PC-9 (cell line): Measurements from ENCODE around the gene CASKIN1. TPM values are rescaled to one million over a fixed set of nuclear protein-coding genes. Genes with fewer than 3 reads are reported as not detected.

Experiments used
- BruUV-seq: library from RNA; stranded (reverse); fragments of 400-500 nt; replicated peaks from 2 replicates; lab custom pipeline; 2021; lab: Mats Ljungman, UMichigan
- CTCF ChIA-PET: fragments of 300-600 bp; sonication (Branson Sonifier 250); formaldehyde crosslinking; loops from one replicate; lab custom pipeline; 2022; ENCODE audit warnings: antibody characterized with exemption; lab: Charles Lee
- POLR2A ChIA-PET: fragments of 300-600 bp; sonication (Branson Sonifier 250); formaldehyde crosslinking; loops from one replicate; lab custom pipeline; 2022; ENCODE audit warnings: antibody characterized with exemption; ENCODE audit not compliant: unreplicated experiment; lab: Charles Lee
- DNase-seq, 2 experiments: peaks; one replicate each; pipeline versions ENCODE4 v3.0.0 to v3.0.0-alpha.2; 2015 to 2022; ENCODE audit warnings: mixed read lengths in 1 of 2
- H2AFZ ChIP-seq: fragments of 200-600 bp; sonication (generic); 2 replicates; pipeline ENCODE4 v1.8.1; 2017; ENCODE audit warnings: antibody characterized with exemption
- H3F3A ChIP-seq: fragments of 200-600 bp; sonication (generic); 2 replicates; pipeline ENCODE4 v1.8.1; 2017; ENCODE audit warnings: antibody characterized with exemption, mild to moderate bottlenecking, low read depth; ENCODE audit not compliant: insufficient read depth
- H3K27ac ChIP-seq: fragments of 200-600 bp; sonication (generic); 2 replicates; pipeline ENCODE4 v1.6.1; 2016; ENCODE audit warnings: mixed run types
- H3K27me3 ChIP-seq: fragments of 200-600 bp; sonication (generic); 2 replicates; pipeline ENCODE4 v1.6.1; 2016; ENCODE audit warnings: low read depth, mixed run types; ENCODE audit not compliant: insufficient read depth
- H3K36me3 ChIP-seq: fragments of 200-600 bp; sonication (generic); 2 replicates; pipeline ENCODE4 v1.6.1; 2016; ENCODE audit warnings: low read depth, mixed run types
- H3K4me1 ChIP-seq: fragments of 200-600 bp; sonication (generic); replicated peaks from 2 replicates; pipeline ENCODE4 v1.6.1; 2016; ENCODE audit warnings: mixed run types; ENCODE audit not compliant: insufficient read depth
- H3K4me2 ChIP-seq: fragments of 200-600 bp; sonication (generic); 2 replicates; pipeline ENCODE4 v1.6.1; 2017; ENCODE audit warnings: mixed run types
- H3K4me3 ChIP-seq: fragments of 200-600 bp; sonication (generic); 2 replicates; pipeline ENCODE4 v1.6.1; 2016; ENCODE audit warnings: mixed run types
- H3K79me2 ChIP-seq: fragments of 200-600 bp; sonication (generic); 2 replicates; pipeline ENCODE4 v1.6.1; 2017; ENCODE audit warnings: low read depth, mixed run types
- H3K9me2 ChIP-seq: fragments of 200-600 bp; sonication (generic); 2 replicates; pipeline ENCODE4 v1.8.1; 2017; ENCODE audit warnings: mild to moderate bottlenecking; ENCODE audit not compliant: insufficient read depth
- H3K9me3 ChIP-seq: fragments of 200-600 bp; sonication (generic); 2 replicates; pipeline ENCODE4 v1.8.1; 2016; ENCODE audit warnings: low read depth; ENCODE audit not compliant: insufficient read depth
- H4K20me1 ChIP-seq: fragments of 200-600 bp; sonication (generic); 2 replicates; pipeline ENCODE4 v1.8.1; 2017; ENCODE audit not compliant: insufficient read depth
- CTCF ChIP-seq: fragments of 200-600 bp; sonication (generic); conservative IDR thresholded peaks from 2 replicates; pipeline ENCODE4 v1.6.1; 2017; ENCODE audit warnings: mixed run types, antibody characterized with exemption, mild to moderate bottlenecking, moderate library complexity
- EZH2 ChIP-seq: fragments of 200-600 bp; sonication (generic); IDR thresholded peaks from 2 replicates; pipeline ENCODE4 v1.8.0; 2017; ENCODE audit warnings: antibody characterized with exemption, low read depth
- intact Hi-C: fragments of 100-400 bp; cut with micrococcal nuclease; formaldehyde crosslinking; loops from one replicate; pipeline ENCODE4 v1.10.0; 2022; ENCODE audit not compliant: unreplicated experiment
- total RNA-seq: library from RNA; stranded (reverse); gene quantifications from 2 replicates; pipeline ENCODE4 v1.2.3, GENCODE V29; 2021

CASKIN1 gene
- total RNA-seq, 1 experiment from 2014 or later = 2.1 TPM

GRCh38 chr16:2165861-2166260 is 30.5 kb downstream of the CASKIN1 start:
- Histone ChIP-seq H4K20me1 (peaks cover 48% of the 10 kb centered on the region), H3K36me3 (0 out of 2 replicates have a peak, but pooled peaks cover 9% of the 10 kb centered on the region), H3K4me3 (no peak overlapping the region), H3K9me2 (no peaks in the 10 kb centered on the region), H3K9me3 (no peaks in the 10 kb centered on the region), H3K4me1 (peaks cover 41% of the 10 kb centered on the region), H2AFZ (no peak overlapping the region), H3K79me2 (peaks cover 49% of the 10 kb centered on the region), H3K4me2 (no peak overlapping the region), H3K27ac (no peak overlapping the region), H3K27me3 (no peaks in the 10 kb centered on the region), H3F3A (peaks cover 36% of the 10 kb centered on the region)
- ChIA-PET CTCF (no interaction called here), POLR2A (no interaction called here)
- TF ChIP-seq EZH2 = no peak
- no peak for TF ChIP-seq CTCF
- BruUV-seq = no TSS peak
- no peak for DNase-seq
- intact Hi-C loops = no loop called here

- H3K4me2 ChIP-seq = peak overlapping the region; percentile 66
- TF ChIP-seq CTCF (no peak), EZH2 (no peak)
- H3K4me3 ChIP-seq = peak overlapping the region; percentile 33; the same call in 1 of the 2 replicates
- H3K79me2 ChIP-seq = peaks cover 71% of the 10 kb centered on the region
- peak overlapping the region; percentile 74 for H3K27ac ChIP-seq
- peaks cover 36% of the 10 kb centered on the region for H3F3A ChIP-seq
- no peaks in the 10 kb centered on the region for H3K27me3 ChIP-seq
- peaks cover 41% of the 10 kb centered on the region for H3K4me1 ChIP-seq
- peak; percentile 90 to 96 for DNase-seq
- POLR2A ChIA-PET = interaction anchor here (0.6 to 1.4 kb wide), 6 partner anchors 8 to 1978 kb away, joined by 3 to 15 read pairs (median 4); partner anchors contain the start of genes ECI1 and TRAF7
- 0 out of 2 replicates have a peak, but pooled peaks cover 9% of the 10 kb centered on the region for H3K36me3 ChIP-seq
- CTCF ChIA-PET = interaction anchor here (1.0 kb wide), 1 partner anchor 73 kb away, joined by 4 read pairs; no protein-coding TSS in a partner anchor
- H2AFZ ChIP-seq = no peak overlapping the region
- peaks cover 68% of the 10 kb centered on the region for H4K20me1 ChIP-seq
- no peaks in the 10 kb centered on the region for H3K9me2 ChIP-seq
- intact Hi-C loops = loop anchor here (1.0 kb wide), 1 partner anchor 8 kb away; the partner anchor contains the start of gene TRAF7
- no peaks in the 10 kb centered on the region for H3K9me3 ChIP-seq
- BruUV-seq = TSS peak; percentile 16
Observed at GRCh38 chr16:2163211-2163881, 33.1 kb downstream of the CASKIN1 start.

- Histone ChIP-seq H3F3A (peaks cover 36% of the 10 kb centered on the region), H3K79me2 (peaks cover 77% of the 10 kb centered on the region), H3K27me3 (no peaks in the 10 kb centered on the region), H3K27ac (peak overlapping the region; percentile 74), H3K9me2 (no peaks in the 10 kb centered on the region), H3K9me3 (no peaks in the 10 kb centered on the region), H3K4me1 (peaks cover 44% of the 10 kb centered on the region), H4K20me1 (peaks cover 72% of the 10 kb centered on the region), H3K36me3 (0 out of 2 replicates have a peak, but pooled peaks cover 7% of the 10 kb centered on the region), H3K4me3 (peak overlapping the region; percentile 33; the same call in 1 of the 2 replicates), H2AFZ (no peak overlapping the region), H3K4me2 (peak overlapping the region; percentile 66)
- no peak for TF ChIP-seq CTCF
- no peak for TF ChIP-seq EZH2
- peak; percentile 54 to 84 for DNase-seq
- no TSS peak for BruUV-seq
- ChIA-PET CTCF (interaction anchor here (1.0 kb wide), 1 partner anchor 72 kb away, joined by 4 read pairs; no protein-coding TSS in a partner anchor), POLR2A (interaction anchor here (0.6 kb wide), 1 partner anchor 67 kb away, joined by 3 read pairs; no protein-coding TSS in a partner anchor)
- intact Hi-C loops = loop anchor here (1.0 kb wide), 1 partner anchor 7 kb away; the partner anchor contains the start of gene TRAF7
Observed at GRCh38 chr16:2162676-2163118, 33.7 kb downstream of the CASKIN1 start.
